A549 (cell line): Measurements from ENCODE around the gene ADAMTS12. TPM values are rescaled to one million over a fixed set of nuclear protein-coding genes. Genes with fewer than 3 reads are reported as not detected.

Source experiments
- ATAC-seq, 2 experiments: fragments of 200-7000 bp in 1 of 2; fragments of >200 bp in 1 of 2; cut with Nextera tagmentation in 1 of 2; cut with Tn5 transposase in 1 of 2; 3 replicates each; pipeline versions ENCODE4 v1.8.0 to v1.9.1; 2018 to 2020; ENCODE audit warnings: mild to moderate bottlenecking in 1 of 2, moderate library complexity in 1 of 2
- CTCF ChIA-PET: fragments of 300-600 bp; sonication (Branson Sonifier 250); formaldehyde crosslinking; extraction: SDS; loops from one replicate; lab custom pipeline; 2021; ENCODE audit warnings: antibody characterized with exemption, inconsistent platforms; lab: Yijun Ruan, JAX
- POLR2A ChIA-PET: fragments of 350-600 bp; formaldehyde crosslinking; extraction: SDS; loops from one replicate; lab custom pipeline; 2021; ENCODE audit warnings: antibody characterized with exemption, inconsistent platforms; lab: Yijun Ruan, JAX
- DNase-seq, 2 experiments: peaks; one replicate each; pipeline versions ENCODE4 v3.0.0 to v3.0.0-alpha.2; 2011 to 2016; ENCODE audit warnings: low read depth in 1 of 2, low spot score in 1 of 2
- FAIRE-seq: peaks from 2 replicates; lab custom pipeline; 2011; peaks lifted over from hg19 to GRCh38; lab: Jason Lieb, UNC
- H3K27ac ChIP-seq, 2 experiments: fragments of >200 bp; sonication (Bioruptor Twin); formaldehyde crosslinking; 3 replicates each; pipeline ENCODE4 v1.5.1; 2016 to 2017
- H3K4me1 ChIP-seq: fragments of >200 bp; sonication (Bioruptor Twin); formaldehyde crosslinking; 3 replicates; pipeline ENCODE4 v1.6.1; 2016
- H3K4me2 ChIP-seq: fragments of >200 bp; sonication (Bioruptor Twin); formaldehyde crosslinking; 3 replicates; pipeline ENCODE4 v1.6.1; 2016
- H3K4me3 ChIP-seq: fragments of >200 bp; sonication (Bioruptor Twin); formaldehyde crosslinking; 3 replicates; pipeline ENCODE4 v1.5.1; 2016
- H3K9me3 ChIP-seq: fragments of >200 bp; sonication (Bioruptor Twin); formaldehyde crosslinking; 3 replicates; pipeline ENCODE4 v1.6.1; 2016
- CBX2 ChIP-seq: fragments of 200-600 bp; sonication (generic); IDR thresholded peaks from 2 replicates; pipeline ENCODE4 v1.6.1; 2016; ENCODE audit warnings: low read depth, mild to moderate bottlenecking, borderline replicate concordance
- CEBPB ChIP-seq, 2 experiments: fragments of >200 bp in 1 of 2; sonication (Bioruptor Twin) in 1 of 2; formaldehyde crosslinking in 1 of 2; IDR thresholded peaks; 2 replicates each; pipeline ENCODE4 v1.6.1; 2012 to 2016
- CHD2 ChIP-seq: fragments of 150-350 bp; IDR thresholded peaks from 2 replicates; pipeline ENCODE4 v1.6.1; 2014; ENCODE audit warnings: low read length; ENCODE audit not compliant: partially characterized antibody
- EHF ChIP-seq: fragments of 250-450 bp; sonication (Bioruptor Pico); IDR thresholded peaks from 2 replicates; pipeline ENCODE4 v1.5.0; 2020; ENCODE audit warnings: mild to moderate bottlenecking
- FOSB ChIP-seq: fragments of 250-450 bp; sonication (Bioruptor Pico); IDR thresholded peaks from 2 replicates; pipeline ENCODE4 v1.5.0; 2020; ENCODE audit warnings: mild to moderate bottlenecking, moderate library complexity
- FOSL2 ChIP-seq, 2 experiments: fragments of 450-650 bp in 1 of 2; fragments of >200 bp in 1 of 2; sonication (Bioruptor Twin) in 1 of 2; formaldehyde crosslinking; IDR thresholded peaks; 2 replicates each; pipeline versions ENCODE4 v1.5.0 to v1.6.1; 2016 to 2020; ENCODE audit warnings: mild to moderate bottlenecking in 1 of 2, moderate library complexity in 1 of 2
- FOXS1 ChIP-seq: fragments of 250-450 bp; sonication (Bioruptor Pico); IDR thresholded peaks from 2 replicates; pipeline ENCODE4 v1.5.0; 2020; ENCODE audit warnings: mild to moderate bottlenecking, moderate library complexity
- HMGXB4 ChIP-seq: fragments of 250-450 bp; sonication (Bioruptor Pico); IDR thresholded peaks from 2 replicates; pipeline ENCODE4 v1.5.0; 2021; ENCODE audit warnings: mild to moderate bottlenecking, moderate library complexity, borderline replicate concordance
- MYC ChIP-seq: IDR thresholded peaks from 2 replicates; pipeline ENCODE4 v1.6.1; 2012; ENCODE audit warnings: mild to moderate bottlenecking, inconsistent platforms, low read length, improper control_type of control experiment, borderline replicate concordance
- POLR2A ChIP-seq: IDR thresholded peaks from 2 replicates; pipeline ENCODE4 v1.6.1; 2012; ENCODE audit warnings: mild to moderate bottlenecking, low read length
- REST ChIP-seq: fragments of 200-600 bp; sonication (generic); IDR thresholded peaks from 2 replicates; pipeline ENCODE4 v1.6.1; 2016; ENCODE audit warnings: antibody characterized with exemption, mild to moderate bottlenecking, moderate library complexity
- TFCP2L1 ChIP-seq: fragments of 250-450 bp; sonication (Bioruptor Pico); IDR thresholded peaks from 2 replicates; pipeline ENCODE4 v1.5.0; 2021; ENCODE audit warnings: mild to moderate bottlenecking
- TP53 ChIP-seq: fragments of 250-450 bp; sonication (Bioruptor Pico); IDR thresholded peaks from 2 replicates; pipeline ENCODE4 v1.5.0; 2021; ENCODE audit warnings: mild to moderate bottlenecking, moderate library complexity
- ZFP36 ChIP-seq: fragments of 450-650 bp; IDR thresholded peaks from 2 replicates; pipeline ENCODE4 v1.6.1; 2014; ENCODE audit warnings: borderline replicate concordance; ENCODE audit not compliant: partially characterized antibody
- ZNF302 ChIP-seq: fragments of 250-450 bp; sonication (Bioruptor Pico); IDR thresholded peaks from 2 replicates; pipeline ENCODE4 v1.9.0; 2021; ENCODE audit warnings: inconsistent platforms, mild to moderate bottlenecking, moderate library complexity
- ZSCAN20 ChIP-seq: fragments of 250-450 bp; sonication (Bioruptor Pico); IDR thresholded peaks from 2 replicates; pipeline ENCODE4 v1.8.0; 2022; ENCODE audit warnings: mild to moderate bottlenecking, moderate library complexity
- WGBS: methylation state at CpG from one replicate; pipeline ENCODE4 v1.1.6; 2017; ENCODE audit errors: missing lambda C conversion rate; 5-methylcytosine and 5-hydroxymethylcytosine counted together
- polyA plus RNA-seq, 4 experiments: library from polyadenylated mRNA; depleted of rRNA in 3 of 4; stranded (reverse); fragments of >200 nt; fragmentation: RNase III in 1 of 4; extraction: RNeasy Plus Mini Kit Qiagen cat#74134 plus additional on column Dnase treatment in 1 of 4; gene quantifications; 2 replicates in 3 of 4; 3 replicates in 1 of 4; pipeline ENCODE4 v1.2.3, GENCODE V29; 2011 to 2017
- TF ChIP-seq, protein P1 (sequence below): fragments of 150-350 bp; IDR thresholded peaks from 2 replicates; pipeline ENCODE4 v1.6.1; 2014; ENCODE audit warnings: low read depth, mild to moderate bottlenecking, low read length

ADAMTS12 gene
- polyA plus RNA-seq, 2 of the 4 experiments (the other 2 are of a cell fraction): 4.8 to 6.8 TPM

GRCh38 chr5:33936381-33937016, 44.7 kb upstream of the ADAMTS12 start, which contains the start of gene RXFP3:
Gene RXFP3, plus strand, starts transcription at chr5:33936386. Its CDS starts 355 bp downstream, at chr5:33936741.
- ATAC-seq (no peak; a peak in 1 of 6 replicates), FAIRE-seq (no peak), DNase-seq (no peak)
- POLR2A ChIA-PET: no interaction called here
- H3K9me3 ChIP-seq: no peaks in the 10 kb centered on the region
- no peak within 1 kb of the TSS for H3K4me3 ChIP-seq
- H3K4me1 ChIP-seq: peaks cover 9% of the 10 kb centered on the region; the same call in 2 of the 3 replicates
- CTCF ChIA-PET: interaction anchor here (1.0 to 2.8 kb wide), 5 partner anchors 8 to 467 kb away, joined by 3 to 21 read pairs (median 12); partner anchors contain the start of gene ADAMTS12
- H3K4me2 ChIP-seq: peak within 1 kb of the TSS; percentile 45
- no peak within 1 kb of the TSS for H3K27ac ChIP-seq
- no peak for TF ChIP-seq FOSB
- TF ChIP-seq, all 56 proteins: peak for 0
- 70% methylated on average over 45 of the region's 45 CpGs for WGBS

GRCh38 chr5:33936004-33936380, 44.2 kb upstream of the ADAMTS12 start:
- Histone ChIP-seq H3K27ac (no peak overlapping the region), H3K4me1 (peaks cover 9% of the 10 kb centered on the region; the same call in 2 of the 3 replicates), H3K4me3 (no peak overlapping the region), H3K4me2 (peak overlapping the region; percentile 45), H3K9me3 (no peaks in the 10 kb centered on the region)
- no peak for FAIRE-seq
- TF ChIP-seq REST: peak; percentile 92
- no peak for TF ChIP-seq POLR2A
- ATAC-seq: peak; percentile 53 to 79; a peak in 3 of 6 replicates
- DNase-seq: peak; percentile 12 to 20
- ChIA-PET CTCF (interaction anchor here (1.0 to 3.1 kb wide), 15 partner anchors 8 to 466 kb away, joined by 3 to 21 read pairs (median 8); partner anchors contain the start of gene ADAMTS12), POLR2A (no interaction called here)
- WGBS: 30% methylated on average over 27 of the region's 30 CpGs

GRCh38 chr5:33934176-33934575, 42.4 kb upstream of the ADAMTS12 start:
- peaks cover 9% of the 10 kb centered on the region; the same call in 2 of the 3 replicates for H3K4me1 ChIP-seq
- ChIA-PET POLR2A (no interaction called here), CTCF (interaction anchor here (0.8 to 3.1 kb wide), 34 partner anchors 9 to 1049 kb away, joined by 3 to 21 read pairs (median 5); partner anchors contain the start of gene ADAMTS12)
- WGBS: 0% methylated on average over 1 of the region's 1 CpG
- peak overlapping the region in 1 of 2 experiments; percentile 16; a peak in 1 of 6 replicates for H3K27ac ChIP-seq
- DNase-seq (no peak), FAIRE-seq (no peak), ATAC-seq (peak in 1 of 2 experiments; percentile 39; a peak in 2 of 6 replicates)
- H3K4me2 ChIP-seq: no peak overlapping the region
- no peak overlapping the region for H3K4me3 ChIP-seq
- no peaks in the 10 kb centered on the region for H3K9me3 ChIP-seq
- TF ChIP-seq ZFP36: no peak
- TF ChIP-seq FOSL2 (IDR thresholded peaks at IDR 0.05): 0 out of 2 replicates have a peak, but pooled peaks have one; percentile 31
- no peak; the same call in 1 of the 2 replicates for TF ChIP-seq FOSL2 (CRISPR knock-in tag; IDR thresholded peaks at IDR 0.05)

DNA sequence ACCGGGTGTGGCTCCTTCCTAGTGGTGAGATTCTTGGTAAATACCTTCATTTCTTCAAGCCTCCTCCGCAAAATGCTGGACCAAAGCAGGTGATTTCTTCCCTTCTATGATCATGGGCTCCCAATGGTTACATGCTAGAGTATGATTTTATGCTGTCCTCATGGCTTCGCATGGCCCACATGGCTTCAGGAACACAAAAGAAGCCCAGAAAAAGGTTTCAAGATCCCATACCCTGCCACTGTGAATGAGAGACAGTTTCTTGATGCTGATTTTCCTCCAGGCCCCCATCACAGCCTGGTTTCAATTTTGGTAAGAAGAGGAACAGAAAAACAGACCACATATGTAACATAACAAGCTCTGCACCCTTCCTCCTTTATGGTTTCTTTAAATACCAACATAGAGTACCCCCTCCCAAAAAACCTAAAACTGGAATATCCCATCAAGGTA, 42.0 kb upstream of the ADAMTS12 start:
- no peak for TF ChIP-seq FOSB
- no peak for TF ChIP-seq TFCP2L1
- no peak for TF ChIP-seq ZNF302 (CRISPR knock-in tag)
- TF ChIP-seq EHF (CRISPR knock-in tag): no peak
- TF ChIP-seq MYC: no peak
- no peak for TF ChIP-seq FOSL2 (IDR thresholded peaks at IDR 0.05)
- no peak for TF ChIP-seq FOSL2 (CRISPR knock-in tag; IDR thresholded peaks at IDR 0.05)
- no peak for TF ChIP-seq CBX2
- no peak for TF ChIP-seq CEBPB (IDR thresholded peaks at IDR 0.05)
- TF ChIP-seq ZFP36: no peak
- TF ChIP-seq CHD2: no peak
- TF ChIP-seq, protein P1, sequence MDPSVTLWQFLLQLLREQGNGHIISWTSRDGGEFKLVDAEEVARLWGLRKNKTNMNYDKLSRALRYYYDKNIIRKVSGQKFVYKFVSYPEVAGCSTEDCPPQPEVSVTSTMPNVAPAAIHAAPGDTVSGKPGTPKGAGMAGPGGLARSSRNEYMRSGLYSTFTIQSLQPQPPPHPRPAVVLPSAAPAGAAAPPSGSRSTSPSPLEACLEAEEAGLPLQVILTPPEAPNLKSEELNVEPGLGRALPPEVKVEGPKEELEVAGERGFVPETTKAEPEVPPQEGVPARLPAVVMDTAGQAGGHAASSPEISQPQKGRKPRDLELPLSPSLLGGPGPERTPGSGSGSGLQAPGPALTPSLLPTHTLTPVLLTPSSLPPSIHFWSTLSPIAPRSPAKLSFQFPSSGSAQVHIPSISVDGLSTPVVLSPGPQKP: no peak
- TF ChIP-seq FOXS1: no peak
- no peak for TF ChIP-seq HMGXB4 (CRISPR knock-in tag)
- no peak for TF ChIP-seq TP53 (CRISPR knock-in tag)
- TF ChIP-seq ZSCAN20 (CRISPR knock-in tag): no peak
- no peak for ATAC-seq
- ChIA-PET POLR2A (no interaction called here), CTCF (interaction anchor here (0.8 to 3.1 kb wide), 30 partner anchors 8 to 1049 kb away, joined by 3 to 21 read pairs (median 6); partner anchors contain the start of gene ADAMTS12)
- peak overlapping the region in 1 of 2 experiments; percentile 26; a peak in 1 of 6 replicates for H3K27ac ChIP-seq
- no peaks in the 10 kb centered on the region for H3K9me3 ChIP-seq
- peaks cover 9% of the 10 kb centered on the region; the same call in 2 of the 3 replicates for H3K4me1 ChIP-seq
- FAIRE-seq: no peak
- H3K4me2 ChIP-seq: no peak overlapping the region
- DNase-seq: no peak
- H3K4me3 ChIP-seq: no peak overlapping the region
- 57% methylated on average over 3 of the region's 3 CpGs for WGBS
